Vagina (tissue), 2 donors: Measurements from ENCODE around the gene SNPH.

Experiments used
- CTCF ChIP-seq, 3 experiments: fragments of 450-650 bp in 2 of 3; fragments of 200-600 bp in 1 of 3; sonication (generic) in 1 of 3; IDR thresholded peaks; one replicate each; pipeline ENCODE4 v1.5.1; 2017 to 2019; ENCODE audit warnings: antibody characterized with exemption in 3 of 3, mild to moderate bottlenecking in 2 of 3, moderate library complexity in 2 of 3
- POLR2A ChIP-seq, 2 donors: fragments of 450-650 bp; IDR thresholded peaks; one replicate each; pipeline ENCODE4 v1.6.1; 2017; ENCODE audit warnings: antibody characterized with exemption in 2 of 2, mild to moderate bottlenecking in 2 of 2, moderate library complexity in 2 of 2
- POLR2AphosphoS5 ChIP-seq, 2 donors: sonication (generic); formaldehyde crosslinking; IDR thresholded peaks; one replicate each; pipeline ENCODE4 v1.9.0; 2017; ENCODE audit warnings: antibody characterized with exemption in 2 of 2, mild to moderate bottlenecking in 2 of 2, low read depth in 1 of 2; ENCODE audit not compliant: insufficient read depth in 1 of 2

GRCh38 chr20:1341561-1342265 lies 75.6 kb downstream of the SNPH start:
- TF ChIP-seq CTCF (IDR thresholded peaks at IDR 0.05): no peak
- TF ChIP-seq POLR2AphosphoS5 (IDR thresholded peaks at IDR 0.05; ENCODE audit: insufficient read depth in 1 of 2, low read depth in 1 of 2): no peak
- no peak for TF ChIP-seq POLR2A (IDR thresholded peaks at IDR 0.05)
